ENCODE results near the gene MX1. TPM values are rescaled to one million over a fixed set of nuclear protein-coding genes. Genes with fewer than 3 reads are reported as not detected.

Gene MX1
- total RNA-seq, 1 donor: 33.3 TPM

DNA sequence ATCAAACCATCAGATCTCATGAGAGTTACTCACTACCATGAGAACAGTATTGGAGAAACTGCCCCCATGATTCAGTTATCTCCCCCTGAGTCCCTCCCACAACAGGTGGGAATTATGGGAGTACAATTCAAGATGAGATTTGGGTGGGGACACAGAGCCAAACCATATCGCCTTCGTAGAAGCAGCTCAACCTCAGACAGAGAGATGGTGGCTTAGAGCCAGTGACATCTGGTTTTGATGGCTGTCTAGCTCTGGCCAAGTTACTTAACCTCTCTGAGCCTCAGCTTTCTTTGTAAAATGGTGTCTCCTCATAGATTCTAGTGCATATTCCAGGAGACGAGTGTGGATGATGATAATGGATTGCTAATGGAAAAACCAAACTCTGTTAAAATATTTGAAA, 27.2 kb downstream of the MX1 start:
- Histone ChIP-seq H3K79me2 (ENCODE audit: insufficient read depth, low read length) (no peaks in the 10 kb centered on the region), H3K4me3 (ENCODE audit: insufficient read depth, low read length) (no peak overlapping the region), H4K20me1 (ENCODE audit: insufficient read depth, low read length) (no peaks in the 10 kb centered on the region), H3K4me1 (ENCODE audit: insufficient read depth, low read length) (no peaks in the 10 kb centered on the region), H3K36me3 (ENCODE audit: insufficient read depth, low read length) (no peaks in the 10 kb centered on the region), H3K27ac (ENCODE audit: low read depth, low read length) (no peak overlapping the region), H3K9me3 (ENCODE audit: low read depth, low read length) (no peaks in the 10 kb centered on the region), H3K4me2 (ENCODE audit: insufficient read depth, low read length) (no peak overlapping the region), H2AFZ (ENCODE audit: low read length) (no peak overlapping the region), H3K27me3 (ENCODE audit: insufficient read depth, low read length) (no peaks in the 10 kb centered on the region)
- TF ChIP-seq, protein P1, sequence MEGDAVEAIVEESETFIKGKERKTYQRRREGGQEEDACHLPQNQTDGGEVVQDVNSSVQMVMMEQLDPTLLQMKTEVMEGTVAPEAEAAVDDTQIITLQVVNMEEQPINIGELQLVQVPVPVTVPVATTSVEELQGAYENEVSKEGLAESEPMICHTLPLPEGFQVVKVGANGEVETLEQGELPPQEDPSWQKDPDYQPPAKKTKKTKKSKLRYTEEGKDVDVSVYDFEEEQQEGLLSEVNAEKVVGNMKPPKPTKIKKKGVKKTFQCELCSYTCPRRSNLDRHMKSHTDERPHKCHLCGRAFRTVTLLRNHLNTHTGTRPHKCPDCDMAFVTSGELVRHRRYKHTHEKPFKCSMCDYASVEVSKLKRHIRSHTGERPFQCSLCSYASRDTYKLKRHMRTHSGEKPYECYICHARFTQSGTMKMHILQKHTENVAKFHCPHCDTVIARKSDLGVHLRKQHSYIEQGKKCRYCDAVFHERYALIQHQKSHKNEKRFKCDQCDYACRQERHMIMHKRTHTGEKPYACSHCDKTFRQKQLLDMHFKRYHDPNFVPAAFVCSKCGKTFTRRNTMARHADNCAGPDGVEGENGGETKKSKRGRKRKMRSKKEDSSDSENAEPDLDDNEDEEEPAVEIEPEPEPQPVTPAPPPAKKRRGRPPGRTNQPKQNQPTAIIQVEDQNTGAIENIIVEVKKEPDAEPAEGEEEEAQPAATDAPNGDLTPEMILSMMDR (IDR thresholded peaks at IDR 0.05; ENCODE audit: extremely low read depth, low read depth, low read length): no peak
- DNase-seq (ENCODE audit: insufficient read length, low spot score, missing footprints): no peak

DNA sequence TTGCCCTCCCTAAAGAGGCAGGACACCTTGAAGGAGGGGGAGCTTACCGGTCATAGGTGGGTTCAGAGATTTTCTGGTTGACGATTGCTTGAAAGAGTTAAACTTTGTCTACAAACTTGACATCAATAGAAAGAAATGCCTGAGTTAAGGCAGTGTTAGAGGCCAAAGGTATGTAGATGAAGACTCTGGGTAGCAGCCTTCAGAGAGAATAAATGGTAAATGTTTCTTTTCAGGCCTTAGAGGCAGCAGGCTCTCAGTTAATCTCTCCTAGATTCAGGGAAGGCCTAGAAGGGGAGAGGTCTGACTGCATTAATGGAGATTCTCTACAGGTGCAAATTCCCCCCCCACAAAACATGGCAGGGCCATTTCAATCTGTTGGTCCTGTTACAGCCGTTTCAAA, 27.7 kb downstream of the MX1 start:
- no peaks in the 10 kb centered on the region for H4K20me1 ChIP-seq (ENCODE audit: insufficient read depth, low read length)
- no peak for DNase-seq (ENCODE audit: insufficient read length, low spot score, missing footprints)

DNA sequence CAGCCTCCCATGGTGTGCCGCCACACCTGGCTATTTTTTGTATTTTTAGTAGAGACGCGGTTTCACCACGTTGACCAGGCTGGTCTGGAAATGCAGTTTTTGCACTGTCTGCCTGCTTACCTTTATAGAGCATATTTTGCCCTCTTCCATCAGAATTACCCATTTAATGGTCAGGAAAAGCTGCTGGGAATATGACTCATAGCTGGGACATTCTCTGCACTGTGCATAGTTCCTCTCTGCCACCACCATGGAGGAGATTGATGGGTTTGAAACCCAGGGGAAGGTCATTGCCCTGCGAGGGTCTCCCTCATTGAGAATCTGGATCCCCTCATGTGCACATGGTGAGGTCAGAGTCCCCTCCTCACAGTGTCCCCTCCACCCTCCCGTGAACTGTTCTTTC, 32.1 kb downstream of the MX1 start:
- TF ChIP-seq, protein P1 (IDR thresholded peaks at IDR 0.05; ENCODE audit: extremely low read depth, low read depth, low read length): no peak
- Histone ChIP-seq H3K27ac (ENCODE audit: low read depth, low read length) (no peak overlapping the region), H3K9me3 (ENCODE audit: low read depth, low read length) (no peaks in the 10 kb centered on the region), H3K79me2 (ENCODE audit: insufficient read depth, low read length) (no peaks in the 10 kb centered on the region), H4K20me1 (ENCODE audit: insufficient read depth, low read length) (no peaks in the 10 kb centered on the region), H2AFZ (ENCODE audit: low read length) (no peak overlapping the region), H3K4me1 (ENCODE audit: insufficient read depth, low read length) (no peaks in the 10 kb centered on the region), H3K4me3 (ENCODE audit: insufficient read depth, low read length) (no peak overlapping the region), H3K4me2 (ENCODE audit: insufficient read depth, low read length) (no peak overlapping the region), H3K27me3 (ENCODE audit: insufficient read depth, low read length) (no peaks in the 10 kb centered on the region), H3K36me3 (ENCODE audit: insufficient read depth, low read length) (no peaks in the 10 kb centered on the region)
- DNase-seq (ENCODE audit: insufficient read length, low spot score, missing footprints): no peak

More for the DNA sequence above, 27.7 kb downstream of the MX1 start:
- no peaks in the 10 kb centered on the region for H3K27me3 ChIP-seq (ENCODE audit: insufficient read depth, low read length)
- H3K79me2 ChIP-seq (ENCODE audit: insufficient read depth, low read length): no peaks in the 10 kb centered on the region
- no peaks in the 10 kb centered on the region for H3K9me3 ChIP-seq (ENCODE audit: low read depth, low read length)
- H2AFZ ChIP-seq (ENCODE audit: low read length): no peak overlapping the region
- TF ChIP-seq, protein P1 (IDR thresholded peaks at IDR 0.05; ENCODE audit: extremely low read depth, low read depth, low read length): no peak
- H3K36me3 ChIP-seq (ENCODE audit: insufficient read depth, low read length): no peaks in the 10 kb centered on the region
- no peak overlapping the region for H3K4me2 ChIP-seq (ENCODE audit: insufficient read depth, low read length)
- no peak overlapping the region for H3K4me3 ChIP-seq (ENCODE audit: insufficient read depth, low read length)
- H3K27ac ChIP-seq (ENCODE audit: low read depth, low read length): no peak overlapping the region
- H3K4me1 ChIP-seq (ENCODE audit: insufficient read depth, low read length): no peaks in the 10 kb centered on the region

DNA sequence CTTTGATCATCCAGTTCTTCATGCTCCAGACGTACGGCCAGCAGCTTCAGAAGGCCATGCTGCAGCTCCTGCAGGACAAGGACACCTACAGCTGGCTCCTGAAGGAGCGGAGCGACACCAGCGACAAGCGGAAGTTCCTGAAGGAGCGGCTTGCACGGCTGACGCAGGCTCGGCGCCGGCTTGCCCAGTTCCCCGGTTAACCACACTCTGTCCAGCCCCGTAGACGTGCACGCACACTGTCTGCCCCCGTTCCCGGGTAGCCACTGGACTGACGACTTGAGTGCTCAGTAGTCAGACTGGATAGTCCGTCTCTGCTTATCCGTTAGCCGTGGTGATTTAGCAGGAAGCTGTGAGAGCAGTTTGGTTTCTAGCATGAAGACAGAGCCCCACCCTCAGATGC, 32.5 kb downstream of the MX1 start:
- Histone ChIP-seq H3K27me3 (ENCODE audit: insufficient read depth, low read length) (no peaks in the 10 kb centered on the region), H3K36me3 (ENCODE audit: insufficient read depth, low read length) (no peaks in the 10 kb centered on the region), H3K9me3 (ENCODE audit: low read depth, low read length) (no peaks in the 10 kb centered on the region), H3K4me2 (ENCODE audit: insufficient read depth, low read length) (no peak overlapping the region), H3K27ac (ENCODE audit: low read depth, low read length) (no peak overlapping the region), H4K20me1 (ENCODE audit: insufficient read depth, low read length) (no peaks in the 10 kb centered on the region), H3K4me1 (ENCODE audit: insufficient read depth, low read length) (no peaks in the 10 kb centered on the region), H3K79me2 (ENCODE audit: insufficient read depth, low read length) (no peaks in the 10 kb centered on the region), H3K4me3 (ENCODE audit: insufficient read depth, low read length) (no peak overlapping the region), H2AFZ (ENCODE audit: low read length) (no peak overlapping the region)
- TF ChIP-seq, protein P1 (IDR thresholded peaks at IDR 0.05; ENCODE audit: extremely low read depth, low read depth, low read length): no peak
- DNase-seq (ENCODE audit: insufficient read length, low spot score, missing footprints): no peak
